Measurements from ENCODE around the gene AHCYL1. TPM values are rescaled to one million over a fixed set of nuclear protein-coding genes. Genes with fewer than 3 reads are reported as not detected.

The AHCYL1 gene
- total RNA-seq, 2 donors from 2014 or later: 78.9 to 96.0 TPM

- H3K27me3 Mint-ChIP-seq (ENCODE audit: insufficient read depth): no peaks in the 10 kb centered on the region
- no peak overlapping the region for H3K27ac Mint-ChIP-seq
- Histone ChIP-seq H3K36me3 (ENCODE audit: control insufficient read depth, insufficient read depth, low read length) (peaks cover 48% of the 10 kb centered on the region), H3K9me3 (ENCODE audit: control insufficient read depth, low read length) (no peaks in the 10 kb centered on the region), H3K4me3 (ENCODE audit: low read length) (no peak overlapping the region), H3K27me3 (ENCODE audit: control insufficient read depth, insufficient read depth, low read length, poor library complexity, severe bottlenecking) (no peaks in the 10 kb centered on the region), H3K27ac (ENCODE audit: low read depth, low read length) (no peak overlapping the region), H3K9ac (ENCODE audit: extremely low read depth, low read length, poor library complexity, severe bottlenecking) (no peak overlapping the region), H3K4me1 (ENCODE audit: control insufficient read depth, insufficient read depth, low read length) (peaks cover 28% of the 10 kb centered on the region)
- TF ChIP-seq CTCF (conservative IDR thresholded peaks at IDR 0.05): no peak
- DNase-seq: no peak
- peaks cover 55% of the 10 kb centered on the region for H3K4me1 Mint-ChIP-seq
- no peak overlapping the region for H3K4me3 Mint-ChIP-seq
- H3K9me3 Mint-ChIP-seq: no peaks in the 10 kb centered on the region
- WGBS, 2 experiments (ENCODE audit: insufficient coverage in 1 of 2, insufficient read length in 1 of 2): 95 to 97% methylated on average over 4 to 7 of the region's 7 CpGs
- H3K36me3 Mint-ChIP-seq (ENCODE audit: low read depth): peaks cover 26% of the 10 kb centered on the region
Observed at GRCh38 chr1:110008971-110009565, 24.5 kb downstream of the AHCYL1 start.

DNA sequence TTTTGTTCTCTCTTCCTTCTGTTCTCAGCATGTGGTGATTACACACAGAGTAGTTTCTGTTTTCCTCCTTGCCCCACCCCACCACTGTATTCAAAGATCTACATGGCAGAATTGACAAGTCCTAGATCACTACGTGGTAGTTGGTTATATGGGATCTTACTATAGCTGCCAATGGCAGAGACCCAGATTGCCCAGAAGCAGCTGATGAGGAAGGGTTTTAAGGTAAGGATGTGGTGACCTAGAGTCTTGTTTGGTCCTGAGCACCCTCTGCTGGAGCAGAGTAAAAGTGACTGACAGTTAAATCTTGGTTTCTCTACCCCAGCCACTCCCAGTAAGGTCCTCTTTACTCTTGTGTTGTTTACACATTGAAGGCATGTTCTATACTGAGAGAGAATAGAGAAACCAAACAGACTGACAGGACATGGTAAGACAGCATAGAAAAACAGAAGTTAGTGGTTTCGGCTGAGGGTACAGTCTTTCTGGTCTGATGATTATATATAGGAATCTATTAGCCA is 27.0 kb downstream of the AHCYL1 start:
- 79% methylated on average over 2 of the region's 2 CpGs; no CpG with 5 or more reads in 1 of the 2 experiments for WGBS, 2 experiments (ENCODE audit: insufficient coverage in 1 of 2, insufficient read length in 1 of 2)
- Histone ChIP-seq H3K27ac (ENCODE audit: low read depth, low read length) (no peak overlapping the region), H3K36me3 (ENCODE audit: control insufficient read depth, insufficient read depth, low read length) (peaks cover 72% of the 10 kb centered on the region), H3K4me3 (ENCODE audit: low read length) (no peak overlapping the region), H3K4me1 (ENCODE audit: control insufficient read depth, insufficient read depth, low read length) (peaks cover 11% of the 10 kb centered on the region), H3K9ac (ENCODE audit: extremely low read depth, low read length, poor library complexity, severe bottlenecking) (no peak overlapping the region), H3K27me3 (ENCODE audit: control insufficient read depth, insufficient read depth, low read length, poor library complexity, severe bottlenecking) (no peaks in the 10 kb centered on the region), H3K9me3 (ENCODE audit: control insufficient read depth, low read length) (no peaks in the 10 kb centered on the region)
- no peak overlapping the region for H3K27ac Mint-ChIP-seq
- no peaks in the 10 kb centered on the region for H3K9me3 Mint-ChIP-seq
- no peaks in the 10 kb centered on the region for H3K27me3 Mint-ChIP-seq (ENCODE audit: insufficient read depth)
- DNase-seq: peak; percentile 75
- peak; percentile 83 for TF ChIP-seq CTCF (conservative IDR thresholded peaks at IDR 0.05)
- no peak overlapping the region for H3K4me3 Mint-ChIP-seq
- peaks cover 30% of the 10 kb centered on the region for H3K4me1 Mint-ChIP-seq
- peaks cover 46% of the 10 kb centered on the region for H3K36me3 Mint-ChIP-seq (ENCODE audit: low read depth)

DNA sequence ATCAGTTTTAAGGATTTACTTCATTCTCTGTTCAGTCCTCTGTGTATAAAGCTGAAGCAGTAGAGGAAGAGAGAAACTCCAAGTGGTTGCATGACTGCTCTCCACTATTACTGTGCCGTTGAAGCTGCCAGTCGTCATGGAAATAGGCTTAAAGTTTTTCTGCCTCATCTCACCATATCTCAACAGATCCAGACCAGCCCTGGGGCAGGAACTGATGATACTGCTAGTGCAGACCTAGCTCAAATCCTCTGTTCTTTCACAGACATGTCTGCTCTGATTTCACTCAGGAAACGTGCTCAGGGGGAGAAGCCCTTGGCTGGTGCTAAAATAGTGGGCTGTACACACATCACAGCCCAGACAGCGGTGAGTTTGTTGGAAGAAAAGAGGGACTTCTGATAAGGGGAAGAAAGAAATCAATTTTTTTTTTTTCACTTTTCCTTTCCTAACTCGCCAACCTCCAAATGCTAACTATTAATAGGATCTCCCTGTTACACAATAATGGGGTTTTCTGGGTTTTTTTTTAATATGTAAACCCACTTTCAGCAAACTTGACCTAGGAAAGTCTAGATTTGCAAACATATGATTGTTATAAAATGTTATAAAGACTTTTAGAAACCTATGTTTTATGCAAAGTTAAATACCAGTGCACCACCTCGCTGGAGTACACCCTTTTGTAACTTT is 27.7 kb downstream of the AHCYL1 start:
- TF ChIP-seq CTCF (conservative IDR thresholded peaks at IDR 0.05): no peak
- DNase-seq: no peak
- no peaks in the 10 kb centered on the region for H3K27me3 ChIP-seq (ENCODE audit: control insufficient read depth, insufficient read depth, low read length, poor library complexity, severe bottlenecking)
- H3K9me3 Mint-ChIP-seq: no peaks in the 10 kb centered on the region
- peaks cover 51% of the 10 kb centered on the region for H3K36me3 Mint-ChIP-seq (ENCODE audit: low read depth)
- peaks cover 23% of the 10 kb centered on the region for H3K4me1 Mint-ChIP-seq
- no peaks in the 10 kb centered on the region for H3K9me3 ChIP-seq (ENCODE audit: control insufficient read depth, low read length)
- peaks cover 6% of the 10 kb centered on the region for H3K4me1 ChIP-seq (ENCODE audit: control insufficient read depth, insufficient read depth, low read length)
- H3K36me3 ChIP-seq (ENCODE audit: control insufficient read depth, insufficient read depth, low read length): peaks cover 79% of the 10 kb centered on the region
- H3K27ac ChIP-seq (ENCODE audit: low read depth, low read length): no peak overlapping the region
- H3K9ac ChIP-seq (ENCODE audit: extremely low read depth, low read length, poor library complexity, severe bottlenecking): no peak overlapping the region
- WGBS, 2 experiments (ENCODE audit: insufficient coverage in 1 of 2, insufficient read length in 1 of 2): 92 to 100% methylated on average over 1 to 6 of the region's 6 CpGs
- H3K27me3 Mint-ChIP-seq (ENCODE audit: insufficient read depth): no peaks in the 10 kb centered on the region
- H3K4me3 ChIP-seq (ENCODE audit: low read length): no peak overlapping the region
- no peak overlapping the region for H3K4me3 Mint-ChIP-seq
- H3K27ac Mint-ChIP-seq: no peak overlapping the region

All from endodermal cell (in vitro differentiated cells).